ENCODE measurements around the gene PRKCD. TPM values are rescaled to one million over a fixed set of nuclear protein-coding genes. Genes with fewer than 3 reads are reported as not detected.

The PRKCD gene
- total and polyA plus RNA-seq, 9 of the 15 experiments (the other 6 are each of a cell fraction or from before 2014, with no cell fraction given) = 2.5 to 19.5 (median 6.1) TPM

GRCh38 chr3:53129344-53129743 lies 31.7 kb upstream of the PRKCD start (continued):
- TF ChIP-seq HNRNPUL1 (IDR thresholded peaks at IDR 0.05; ENCODE audit: low read length) = no peak
- no peak for TF ChIP-seq NR3C1 (CRISPR knock-in tag; IDR thresholded peaks at IDR 0.05)
- TF ChIP-seq DEAF1 (CRISPR knock-in tag; IDR thresholded peaks at IDR 0.05) = no peak
- TF ChIP-seq XRCC5 (IDR thresholded peaks at IDR 0.05; ENCODE audit: low read depth, low read length) = no peak
- TF ChIP-seq MGA (IDR thresholded peaks at IDR 0.05) = peak; percentile 45; the same call in 1 of the 2 replicates
- no peak for TF ChIP-seq GTF3C2 (IDR thresholded peaks at IDR 0.05; ENCODE audit: borderline replicate concordance, extremely low read depth, insufficient read length)
- TF ChIP-seq ZNF134 (CRISPR knock-in tag; conservative IDR thresholded peaks at IDR 0.05) = no peak
- no peak for TF ChIP-seq PHF21A (IDR thresholded peaks at IDR 0.05; ENCODE audit: borderline replicate concordance, low read depth)
- no peak for TF ChIP-seq MTA1 (IDR thresholded peaks at IDR 0.05; ENCODE audit: borderline replicate concordance)
- peak; percentile 65 for TF ChIP-seq GATA2 (CRISPR knock-in tag; IDR thresholded peaks at IDR 0.05)
- TF ChIP-seq L3MBTL2 (IDR thresholded peaks at IDR 0.05) = 0 out of 2 replicates have a peak, but pooled peaks have one; percentile 30
- TF ChIP-seq MYC (IDR thresholded peaks at IDR 0.05; ENCODE audit: low read depth, low read length) = peak; percentile 31; the same call in 1 of the 2 replicates
- no peak for TF ChIP-seq MYC (CRISPR knock-in tag; IDR thresholded peaks at IDR 0.05; ENCODE audit: borderline replicate concordance, low read depth)
